Muscle layer of colon (tissue), 2 donors: ENCODE measurements around the gene HUWE1.
"Not testable (repeated sequence)": the region's sequence is repeated elsewhere in the genome, so short reads cannot be mapped to it uniquely, and the experiment has no call there.

ENCODE experiments used
- H3K27ac ChIP-seq: one replicate; pipeline ENCODE4 v1.7.0; 2013; ENCODE audit warnings: low read depth, mild to moderate bottlenecking, low read length, moderate library complexity
- H3K27me3 ChIP-seq, 2 donors: one replicate each; pipeline ENCODE4 v1.7.0; 2013; ENCODE audit warnings: low read length in 2 of 2, mild to moderate bottlenecking in 2 of 2; ENCODE audit not compliant: insufficient read depth in 2 of 2, control insufficient read depth in 1 of 2
- H3K36me3 ChIP-seq: one replicate; pipeline ENCODE4 v1.7.0; 2013; ENCODE audit warnings: mild to moderate bottlenecking, low read length; ENCODE audit not compliant: insufficient read depth
- H3K4me1 ChIP-seq: one replicate; pipeline ENCODE4 v1.7.0; 2013; ENCODE audit warnings: mild to moderate bottlenecking, low read length; ENCODE audit not compliant: insufficient read depth
- H3K4me3 ChIP-seq, 2 donors: one replicate each; pipeline ENCODE4 v1.7.0; 2013; ENCODE audit warnings: low read length in 2 of 2, low read depth in 1 of 2, mild to moderate bottlenecking in 1 of 2, moderate library complexity in 1 of 2
- H3K9ac ChIP-seq: one replicate; pipeline ENCODE4 v1.7.0; 2013; ENCODE audit warnings: low read length
- H3K9me3 ChIP-seq: one replicate; pipeline ENCODE4 v1.7.0; 2013; ENCODE audit warnings: mild to moderate bottlenecking, low read length
- donor health status: abdominal sarcoma.
- donor health status: Adenocarcinoma of cecum.

HUWE1 gene

GRCh38 chrX:53561912-53562311 is 124.6 kb downstream of the HUWE1 start:
- Histone ChIP-seq H3K9me3 (no peaks in the 10 kb centered on the region), H3K9ac (no peak overlapping the region), H3K4me1 (no peaks in the 10 kb centered on the region), H3K4me3 (no peak overlapping the region), H3K27me3 (no peaks in the 10 kb centered on the region), H3K27ac (no peak overlapping the region), H3K36me3 (peaks cover 60% of the 10 kb centered on the region)

GRCh38 chrX:53558646-53559045 is 127.9 kb downstream of the HUWE1 start:
- H3K27ac ChIP-seq: no peak overlapping the region
- no peaks in the 10 kb centered on the region for H3K9me3 ChIP-seq
- no peaks in the 10 kb centered on the region for H3K27me3 ChIP-seq
- H3K36me3 ChIP-seq: peaks cover 57% of the 10 kb centered on the region
- H3K4me3 ChIP-seq: no peak overlapping the region
- no peak overlapping the region for H3K9ac ChIP-seq
- no peaks in the 10 kb centered on the region for H3K4me1 ChIP-seq

GRCh38 chrX:53556868-53557267 is 129.7 kb downstream of the HUWE1 start:
- H3K9ac ChIP-seq: no peak overlapping the region
- no peaks in the 10 kb centered on the region for H3K4me1 ChIP-seq
- no peak overlapping the region for H3K27ac ChIP-seq
- H3K9me3 ChIP-seq: no peaks in the 10 kb centered on the region
- no peaks in the 10 kb centered on the region for H3K27me3 ChIP-seq
- H3K4me3 ChIP-seq: no peak overlapping the region
- peaks cover 50% of the 10 kb centered on the region for H3K36me3 ChIP-seq

- Histone ChIP-seq H3K27ac (no peak overlapping the region), H3K4me3 (no peak overlapping the region), H3K36me3 (peaks cover 68% of the 10 kb centered on the region), H3K4me1 (no peaks in the 10 kb centered on the region), H3K9ac (no peak overlapping the region), H3K27me3 (peaks cover 0 to 5% of the 10 kb centered on the region in 2 donors), H3K9me3 (no peaks in the 10 kb centered on the region)
Observed at GRCh38 chrX:53550756-53551463, 135.6 kb downstream of the HUWE1 start.

GRCh38 chrX:53547668-53548067 is 138.9 kb downstream of the HUWE1 start:
- H3K27ac ChIP-seq: no peak overlapping the region
- no peaks in the 10 kb centered on the region for H3K4me1 ChIP-seq
- no peak overlapping the region for H3K9ac ChIP-seq
- H3K36me3 ChIP-seq: peaks cover 81% of the 10 kb centered on the region
- no peaks in the 10 kb centered on the region for H3K9me3 ChIP-seq
- H3K4me3 ChIP-seq: no peak overlapping the region
- peaks cover 0 to 5% of the 10 kb centered on the region in 2 donors for H3K27me3 ChIP-seq

- H3K9ac ChIP-seq: no peak overlapping the region
- no peak overlapping the region for H3K4me3 ChIP-seq
- H3K27me3 ChIP-seq: no peaks in the 10 kb centered on the region
- no peaks in the 10 kb centered on the region for H3K4me1 ChIP-seq
- no peaks in the 10 kb centered on the region for H3K9me3 ChIP-seq
- no peak overlapping the region for H3K27ac ChIP-seq
- peaks cover 79% of the 10 kb centered on the region for H3K36me3 ChIP-seq
Observed at GRCh38 chrX:53544936-53545335, 141.6 kb downstream of the HUWE1 start.

- Histone ChIP-seq H3K27ac (no peak overlapping the region), H3K27me3 (no peaks in the 10 kb centered on the region), H3K36me3 (peaks cover 83% of the 10 kb centered on the region)
Observed at GRCh38 chrX:53538781-53539180, 147.7 kb downstream of the HUWE1 start.

GRCh38 chrX:53531255-53531966 is 155.1 kb downstream of the HUWE1 start:
- H3K4me3 ChIP-seq, H3K9me3 ChIP-seq, H3K27ac ChIP-seq, H3K27me3 ChIP-seq, H3K9ac ChIP-seq, H3K4me1 ChIP-seq: not testable (repeated sequence)
- peaks cover 27% of the 10 kb centered on the region for H3K36me3 ChIP-seq

More at GRCh38 chrX:53538781-53539180, 147.7 kb downstream of the HUWE1 start:
- Histone ChIP-seq H3K9ac (no peak overlapping the region), H3K4me1 (no peaks in the 10 kb centered on the region), H3K9me3 (no peaks in the 10 kb centered on the region), H3K4me3 (no peak overlapping the region)

- Histone ChIP-seq H3K27ac (no peak overlapping the region), H3K36me3 (no peaks in the 10 kb centered on the region), H3K4me1 (no peaks in the 10 kb centered on the region), H3K4me3 (no peak overlapping the region), H3K9me3 (no peaks in the 10 kb centered on the region), H3K9ac (no peak overlapping the region), H3K27me3 (peaks cover 0 to 4% of the 10 kb centered on the region in 2 donors)
Observed at GRCh38 chrX:53526999-53527398, 159.5 kb downstream of the HUWE1 start.

- Histone ChIP-seq H3K36me3 (no peaks in the 10 kb centered on the region), H3K9me3 (no peaks in the 10 kb centered on the region), H3K9ac (no peak overlapping the region), H3K27ac (no peak overlapping the region), H3K4me3 (no peak overlapping the region), H3K4me1 (no peaks in the 10 kb centered on the region), H3K27me3 (no peaks in the 10 kb centered on the region)
Observed at GRCh38 chrX:53511322-53511721, 175.2 kb downstream of the HUWE1 start.

GRCh38 chrX:53504035-53504434 is 182.5 kb downstream of the HUWE1 start:
- not testable (repeated sequence) for H3K27ac ChIP-seq, H3K27me3 ChIP-seq, H3K4me1 ChIP-seq, H3K4me3 ChIP-seq, H3K36me3 ChIP-seq, H3K9ac ChIP-seq, H3K9me3 ChIP-seq

GRCh38 chrX:53494436-53494835 is 192.1 kb downstream of the HUWE1 start:
- Histone ChIP-seq H3K4me1 (no peaks in the 10 kb centered on the region), H3K9me3 (no peaks in the 10 kb centered on the region), H3K9ac (no peak overlapping the region), H3K4me3 (no peak overlapping the region), H3K27me3 (peaks cover 0 to 4% of the 10 kb centered on the region in 2 donors), H3K27ac (no peak overlapping the region), H3K36me3 (no peaks in the 10 kb centered on the region)
